K562 (cell line): Measurements from ENCODE around the gene DNMT1. TPM values are rescaled to one million over a fixed set of nuclear protein-coding genes. Genes with fewer than 3 reads are reported as not detected.
A peak's percentile ranks its signal among the peaks of the same experiment; 100 is the strongest.

Source experiments
- ATAC-seq: fragments of 200-7000 bp; cut with Tn5 transposase; 3 replicates; pipeline ENCODE4 v1.9.1; 2020; ENCODE audit warnings: moderate library complexity
- BruUV-seq: library from RNA; stranded (reverse); fragments of 400-500 nt; replicated peaks from 2 replicates; lab custom pipeline; 2021; lab: Mats Ljungman, UMichigan
- CTCF ChIA-PET: fragments of 300-600 bp; formaldehyde crosslinking; extraction: SDS; loops from one replicate; lab custom pipeline; 2021; ENCODE audit warnings: low intra/inter-chr PET ratio; lab: Yijun Ruan, JAX
- POLR2A ChIA-PET: fragments of 300-600, 350-650 bp; sonication (Branson Sonifier 250); formaldehyde crosslinking; extraction: SDS; loops from one replicate; lab custom pipeline; 2021; ENCODE audit warnings: antibody characterized with exemption, inconsistent platforms; lab: Yijun Ruan, JAX
- DNase-seq, 4 experiments: peaks; one replicate each; pipeline versions ENCODE4 v3.0.0 to v3.0.0-alpha.2; 2011 to 2018; ENCODE audit warnings: low spot score in 3 of 4, mixed read lengths in 3 of 4; ENCODE audit errors: extremely low read depth in 1 of 4
- FAIRE-seq: peaks from 2 replicates; lab custom pipeline; 2011; peaks lifted over from hg19 to GRCh38; lab: Jason Lieb, UNC
- H2AFZ ChIP-seq: 2 replicates; pipeline ENCODE4 v1.6.0; 2011; ENCODE audit warnings: low read depth, low read length, control low read depth, inconsistent platforms
- H3K27ac ChIP-seq: fragments of 200-600 bp; 3 replicates; pipeline ENCODE4 v1.8.0; 2011; ENCODE audit warnings: low read depth, mild to moderate bottlenecking, control low read depth, inconsistent platforms, low read length, moderate library complexity, mixed read lengths; ENCODE audit errors: extremely low read depth
- H3K27me3 ChIP-seq, 2 experiments: fragments of 300-600 bp in 1 of 2; 2 replicates in 1 of 2; 3 replicates in 1 of 2; pipeline versions ENCODE4 v1.6.0 to v1.8.0; 2011; ENCODE audit warnings: inconsistent platforms in 2 of 2, low read length in 2 of 2, mild to moderate bottlenecking in 1 of 2, mixed read lengths in 1 of 2, moderate library complexity in 1 of 2; ENCODE audit not compliant: control insufficient read depth in 2 of 2, insufficient read depth in 2 of 2
- H3K36me3 ChIP-seq: fragments of 300-600 bp; 3 replicates; pipeline ENCODE4 v1.8.0; 2011; ENCODE audit warnings: mild to moderate bottlenecking, low read length, inconsistent platforms; ENCODE audit not compliant: control insufficient read depth, insufficient read depth
- H3K4me1 ChIP-seq, 2 experiments: fragments of 200-600 bp in 1 of 2; replicated peaks in 1 of 2; 2 replicates in 1 of 2; 3 replicates in 1 of 2; pipeline versions ENCODE4 v1.5.1 to v1.8.0; 2011; ENCODE audit warnings: inconsistent platforms in 2 of 2, low read length in 2 of 2, mild to moderate bottlenecking in 1 of 2, mixed read lengths in 1 of 2, moderate library complexity in 1 of 2; ENCODE audit not compliant: control insufficient read depth in 2 of 2, insufficient read depth in 2 of 2
- H3K4me2 ChIP-seq: 2 replicates; pipeline ENCODE4 v1.6.1; 2011; ENCODE audit warnings: low read length, control low read depth, inconsistent platforms, mixed read lengths; ENCODE audit not compliant: insufficient read depth
- H3K4me3 ChIP-seq: fragments of 200-600 bp; sonication (generic), shearing (Covaris generic); 2 replicates; pipeline ENCODE4 v1.5.1; 2016; ENCODE audit warnings: control low read depth, inconsistent platforms
- H3K79me2 ChIP-seq: fragments of 200-600 bp; 3 replicates; pipeline ENCODE4 v1.8.0; 2011; ENCODE audit warnings: low read length, inconsistent platforms; ENCODE audit not compliant: control insufficient read depth, insufficient read depth
- H3K9ac ChIP-seq, 2 experiments: 2 replicates each; pipeline versions ENCODE4 v1.6.0 to v1.6.1; 2011; ENCODE audit warnings: low read depth in 2 of 2, low read length in 2 of 2, control low read depth in 1 of 2, inconsistent platforms in 1 of 2, mild to moderate bottlenecking in 1 of 2, mixed read lengths in 1 of 2; ENCODE audit not compliant: insufficient read depth in 1 of 2
- H3K9me1 ChIP-seq: one replicate; pipeline ENCODE4 v1.6.0; 2011; ENCODE audit warnings: inconsistent platforms, mild to moderate bottlenecking, low read length, moderate library complexity; ENCODE audit not compliant: control insufficient read depth, insufficient read depth
- H3K9me3 ChIP-seq: replicated peaks from 2 replicates; pipeline ENCODE4 v1.5.1; 2011; ENCODE audit warnings: low read depth, low read length, inconsistent platforms; ENCODE audit not compliant: control insufficient read depth, insufficient read depth
- H4K20me1 ChIP-seq: replicated peaks from 2 replicates; pipeline ENCODE4 v1.6.1; 2011; ENCODE audit warnings: low read length, inconsistent platforms, mixed read lengths; ENCODE audit not compliant: control insufficient read depth, insufficient read depth
- BCOR ChIP-seq: fragments of 450-650 bp; IDR thresholded peaks from 2 replicates; pipeline ENCODE4 v1.6.1; 2016
- ZNF121 ChIP-seq: sonication (generic); formaldehyde crosslinking; conservative IDR thresholded peaks from 2 replicates; pipeline ENCODE4 v1.8.0; 2022; ENCODE audit warnings: missing genetic modification reagents
- whole genome bisulfite sequencing: fragments of 100-300 bp; shearing (Covaris generic); methylation state at CpG from one replicate; pipeline ENCODE4 v1.1.6; 2016; ENCODE audit warnings: low coverage, mixed read lengths; ENCODE audit not compliant: insufficient coverage; ENCODE audit errors: missing lambda C conversion rate; 5-methylcytosine and 5-hydroxymethylcytosine counted together
- in situ Hi-C: fragments of 300-500 bp; cut with MboI; formaldehyde crosslinking; loops from 4 replicates; pipeline ENCODE4 v1.15.0; 2018; ENCODE audit warnings: inconsistent platforms, mixed read lengths
- intact Hi-C: fragments of 100-400 bp; cut with micrococcal nuclease; formaldehyde crosslinking; loops from 2 replicates; pipeline ENCODE4 v1.14.2; 2022
- polyA plus RNA-seq, 8 experiments: library from polyadenylated mRNA; depleted of rRNA in 4 of 8; stranded (reverse) in 5 of 8; unstranded in 3 of 8; fragments of >200 nt; fragmentation: Nextera tagmentation in 2 of 8; fragmentation: Illumina TruSeq in 1 of 8; extraction: Ambion mirVana in 2 of 8; extraction: Trizol in 1 of 8; gene quantifications; 2 replicates each; pipeline versions ENCODE4 v1.2.1 to v1.2.3, GENCODE V29; 2011 to 2014; ENCODE audit warnings: inconsistent platforms in 1 of 8, missing spikeins in 1 of 8
- total RNA-seq, 7 experiments: library from RNA; depleted of rRNA in 6 of 7; stranded (reverse); fragments of >200 nt in 6 of 7; fragmentation: Illumina TruSeq in 2 of 7; extraction: Trizol in 2 of 7; gene quantifications; 2 replicates each; pipeline versions ENCODE4 v1.2.1 to v1.2.3, GENCODE V29; 2011 to 2021; ENCODE audit warnings: low replicate concordance in 1 of 7
- TF ChIP-seq, protein P1 (sequence below): fragments of 450-650 bp; formaldehyde crosslinking; IDR thresholded peaks from 2 replicates; pipeline ENCODE4 v1.4.0; 2022; ENCODE audit warnings: mild to moderate bottlenecking, moderate library complexity

DNMT1 gene
- total and polyA plus RNA-seq, 9 of the 15 experiments (the other 6 are each of a cell fraction or from before 2014, with no cell fraction given), result 80.1 to 271 (median 121) TPM

GRCh38 chr19:10120538-10121189 is 74.1 kb downstream of the DNMT1 start:
- Histone ChIP-seq H3K4me3 (no peak overlapping the region), H3K9me3 (no peaks in the 10 kb centered on the region), H4K20me1 (0 out of 2 replicates have a peak, but pooled peaks cover 5% of the 10 kb centered on the region), H3K79me2 (peaks cover 15% of the 10 kb centered on the region), H3K4me1 (peaks cover 3 to 40% of the 10 kb centered on the region in 2 experiments; a peak in 3 of 5 replicates), H3K36me3 (peaks cover 31% of the 10 kb centered on the region; the same call in 2 of the 3 replicates), H2AFZ (no peak overlapping the region), H3K9ac (no peak overlapping the region), H3K4me2 (no peak overlapping the region), H3K27me3 (no peaks in the 10 kb centered on the region), H3K27ac (no peak overlapping the region), H3K9me1 (no peaks in the 10 kb centered on the region)
- peak; percentile 90 for TF ChIP-seq ZNF121 (CRISPR knock-in tag)
- TF ChIP-seq BCOR, result 0 out of 2 replicates have a peak, but pooled peaks have one; percentile 6
- TF ChIP-seq, protein P1, sequence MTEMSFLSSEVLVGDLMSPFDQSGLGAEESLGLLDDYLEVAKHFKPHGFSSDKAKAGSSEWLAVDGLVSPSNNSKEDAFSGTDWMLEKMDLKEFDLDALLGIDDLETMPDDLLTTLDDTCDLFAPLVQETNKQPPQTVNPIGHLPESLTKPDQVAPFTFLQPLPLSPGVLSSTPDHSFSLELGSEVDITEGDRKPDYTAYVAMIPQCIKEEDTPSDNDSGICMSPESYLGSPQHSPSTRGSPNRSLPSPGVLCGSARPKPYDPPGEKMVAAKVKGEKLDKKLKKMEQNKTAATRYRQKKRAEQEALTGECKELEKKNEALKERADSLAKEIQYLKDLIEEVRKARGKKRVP (CRISPR knock-in tag), result no peak
- BruUV-seq, result no TSS peak
- POLR2A ChIA-PET, result interaction anchor here (1.9 kb wide), 1 partner anchor 24 kb away, joined by 7 read pairs; no protein-coding TSS in a partner anchor
- WGBS, result 69% methylated on average over 9 of the region's 9 CpGs
- no peak for FAIRE-seq
- CTCF ChIA-PET, result interaction anchor here (0.6 kb wide), 1 partner anchor 297 kb away, joined by 3 read pairs; no protein-coding TSS in a partner anchor
- in situ Hi-C loops (no loop called here), intact Hi-C loops (no loop called here)
- no peak for ATAC-seq
- no peak for DNase-seq
